ENCODE data around the gene PEPD.
"Not testable (repeated sequence)": the region's sequence is repeated elsewhere in the genome, so short reads cannot be mapped to it uniquely, and the experiment has no call there.

The PEPD gene

GRCh38 chr19:33559996-33560395, 38.4 kb upstream of the PEPD start:
- ChIA-PET POLR2A (ENCODE audit: low non-redundant PET) (no interaction called here), CTCF (no interaction called here)
- no peak for TF ChIP-seq CTCF (conservative IDR thresholded peaks at IDR 0.05; ENCODE audit: low read depth)
- DNase-seq (ENCODE audit: low spot score), result no peak
- H3K27ac ChIP-seq, result no peak overlapping the region

DNA sequence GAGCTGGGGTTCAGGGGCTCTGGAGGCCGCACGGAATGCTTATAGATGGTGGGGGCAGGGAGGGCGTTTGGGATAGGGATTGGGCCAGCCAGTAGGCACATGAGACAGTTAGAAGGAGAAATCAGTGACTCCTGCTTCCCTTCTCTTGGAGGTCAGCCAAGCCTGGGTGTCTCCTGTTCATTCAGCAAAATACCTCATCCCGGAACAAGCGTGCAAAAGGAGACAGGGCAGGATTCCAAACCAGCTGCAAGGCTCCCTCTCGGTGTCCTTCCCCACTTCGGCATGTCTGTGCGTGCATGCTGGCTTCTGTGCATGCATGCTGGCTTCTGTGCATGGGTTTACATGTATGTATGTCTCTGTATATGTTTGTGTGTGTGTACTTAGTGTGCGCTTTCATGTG, 37.3 kb upstream of the PEPD start:
- TF ChIP-seq CTCF (conservative IDR thresholded peaks at IDR 0.05; ENCODE audit: low read depth), result no peak
- CTCF ChIA-PET, result no interaction called here
- POLR2A ChIA-PET (ENCODE audit: low non-redundant PET), result no interaction called here
- H3K27ac ChIP-seq, result no peak overlapping the region
- no peak for DNase-seq (ENCODE audit: low spot score)

- no peak for DNase-seq (ENCODE audit: low spot score)
- no peak for TF ChIP-seq CTCF (conservative IDR thresholded peaks at IDR 0.05; ENCODE audit: low read depth)
- ChIA-PET CTCF (interaction anchor here (0.5 kb wide), 1 partner anchor 538 kb away, joined by 3 read pairs; no protein-coding TSS in a partner anchor), POLR2A (ENCODE audit: low non-redundant PET) (no interaction called here)
- H3K27ac ChIP-seq, result no peak overlapping the region
These were observed 36.6 kb upstream of the PEPD start for GRCh38 chr19:33558151-33558550.

DNA sequence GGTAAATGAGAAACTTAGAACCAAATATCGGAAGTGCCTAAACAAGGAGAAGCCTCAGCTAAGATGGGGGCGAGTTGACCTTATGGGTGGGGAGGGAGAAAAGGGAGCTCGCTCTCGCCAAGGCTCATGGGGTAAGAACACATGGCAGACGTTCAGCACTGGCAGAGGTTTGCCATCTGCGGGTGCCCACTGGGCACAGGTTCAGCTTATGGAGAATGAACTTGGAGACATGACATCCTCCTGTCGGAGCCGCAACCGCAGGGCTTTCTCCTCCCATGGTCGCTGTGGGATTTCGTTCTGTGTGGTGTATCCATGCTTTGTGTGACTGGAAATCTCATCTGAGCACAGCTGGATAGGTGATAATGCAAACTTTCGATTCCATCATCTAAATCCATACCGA, 36.1 kb upstream of the PEPD start:
- ChIA-PET CTCF (interaction anchor here (0.5 kb wide), 1 partner anchor 538 kb away, joined by 3 read pairs; no protein-coding TSS in a partner anchor), POLR2A (ENCODE audit: low non-redundant PET) (no interaction called here)
- TF ChIP-seq CTCF (conservative IDR thresholded peaks at IDR 0.05; ENCODE audit: low read depth), result no peak
- DNase-seq (ENCODE audit: low spot score), result no peak
- no peak overlapping the region for H3K27ac ChIP-seq

DNA sequence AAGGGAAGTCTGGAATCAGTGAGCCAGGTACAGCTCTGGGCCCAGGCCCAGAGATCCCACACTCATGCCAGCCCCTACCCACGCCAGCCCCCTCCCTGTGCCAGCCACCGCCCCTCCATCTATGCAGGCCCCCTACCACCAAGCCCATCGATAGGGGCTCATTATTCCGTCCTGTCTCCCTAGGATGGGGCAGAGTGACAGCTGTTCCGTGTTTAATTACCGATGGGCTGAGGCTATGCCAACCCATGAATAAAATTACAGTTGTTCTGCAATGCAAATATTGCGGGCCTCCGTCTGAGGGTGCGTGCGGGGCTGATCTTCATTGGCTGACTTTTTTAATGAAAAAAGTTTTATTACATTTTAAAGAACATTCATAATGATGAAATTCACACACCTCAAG, 35.6 kb upstream of the PEPD start:
- POLR2A ChIA-PET (ENCODE audit: low non-redundant PET), result no interaction called here
- no peak for TF ChIP-seq CTCF (conservative IDR thresholded peaks at IDR 0.05; ENCODE audit: low read depth)
- CTCF ChIA-PET, result interaction anchor here (0.7 kb wide), 1 partner anchor 19 kb away, joined by 3 read pairs; no protein-coding TSS in a partner anchor

GRCh38 chr19:33556261-33556660, 34.7 kb upstream of the PEPD start:
- ChIA-PET CTCF (no interaction called here), POLR2A (ENCODE audit: low non-redundant PET) (no interaction called here)
- TF ChIP-seq CTCF (conservative IDR thresholded peaks at IDR 0.05; ENCODE audit: low read depth), result no peak
- no peak overlapping the region for H3K27ac ChIP-seq
- no peak for DNase-seq (ENCODE audit: low spot score)

More for the DNA sequence above, 35.6 kb upstream of the PEPD start:
- no peak for DNase-seq (ENCODE audit: low spot score)
- no peak overlapping the region for H3K27ac ChIP-seq

DNA sequence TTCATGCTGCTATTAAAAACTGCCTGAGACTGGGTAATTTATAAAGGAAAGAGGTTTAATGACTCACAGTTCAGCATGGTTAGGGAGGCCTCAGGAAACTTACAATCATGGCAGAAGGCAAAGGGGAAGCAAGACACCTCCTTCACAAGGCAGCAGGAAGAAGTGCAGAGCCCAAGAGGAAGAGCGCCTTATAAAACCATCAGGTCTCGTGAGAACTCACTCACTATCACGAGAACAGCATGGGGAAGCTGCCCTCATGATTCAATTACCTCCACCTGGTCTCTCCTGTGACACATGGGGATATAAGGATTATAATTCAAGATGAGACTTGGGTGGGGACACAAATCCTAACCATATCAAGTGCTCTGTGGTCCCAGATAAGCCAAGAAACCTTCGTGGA, 34.1 kb upstream of the PEPD start:
- CTCF ChIA-PET; DNase-seq (ENCODE audit: low spot score); POLR2A ChIA-PET (ENCODE audit: low non-redundant PET); H3K27ac ChIP-seq: not testable (repeated sequence)
